HL-60 (cell line): ENCODE data around the gene LPXN.

Experiments
- CTCF ChIP-seq: IDR thresholded peaks from one replicate; pipeline ENCODE4 v1.5.1; 2011; ENCODE audit warnings: low read length, control low read depth, inconsistent platforms; ENCODE audit not compliant: insufficient read depth
- GABPA ChIP-seq: IDR thresholded peaks from 2 replicates; pipeline ENCODE4 v1.6.1; 2012; ENCODE audit warnings: low read depth
- POLR2AphosphoS5 ChIP-seq: IDR thresholded peaks from 2 replicates; pipeline ENCODE4 v1.6.1; 2012; ENCODE audit warnings: low read depth
- SPI1 ChIP-seq: IDR thresholded peaks from 2 replicates; pipeline ENCODE4 v1.6.1; 2012; ENCODE audit warnings: low read depth, mild to moderate bottlenecking, borderline replicate concordance

- TF ChIP-seq CTCF: no peak
- no peak for TF ChIP-seq GABPA
- TF ChIP-seq SPI1: no peak
- no peak for TF ChIP-seq POLR2AphosphoS5
Observed at GRCh38 chr11:58494101-58494500, 81.6 kb downstream of the LPXN start.
